D721Med (cell line): ENCODE results near the gene COLEC12.

Source experiments
- DNase-seq: peaks from one replicate; pipeline ENCODE4 v3.0.0; 2011; ENCODE audit warnings: low spot score; ENCODE audit not compliant: insufficient read length
- FAIRE-seq: peaks from 2 replicates; lab custom pipeline; 2011; peaks lifted over from hg19 to GRCh38; lab: Jason Lieb, UNC
- TF ChIP-seq, protein P1 (sequence below): IDR thresholded peaks from 2 replicates; pipeline ENCODE4 v1.5.1; 2012; ENCODE audit warnings: mild to moderate bottlenecking, control low read depth; ENCODE audit not compliant: insufficient read depth; ENCODE audit errors: missing control alignments

Gene COLEC12

GRCh38 chr18:383135-383534, 117.4 kb downstream of the COLEC12 start:
- DNase-seq (no peak), FAIRE-seq (peak; percentile 38)
- TF ChIP-seq, protein P1, sequence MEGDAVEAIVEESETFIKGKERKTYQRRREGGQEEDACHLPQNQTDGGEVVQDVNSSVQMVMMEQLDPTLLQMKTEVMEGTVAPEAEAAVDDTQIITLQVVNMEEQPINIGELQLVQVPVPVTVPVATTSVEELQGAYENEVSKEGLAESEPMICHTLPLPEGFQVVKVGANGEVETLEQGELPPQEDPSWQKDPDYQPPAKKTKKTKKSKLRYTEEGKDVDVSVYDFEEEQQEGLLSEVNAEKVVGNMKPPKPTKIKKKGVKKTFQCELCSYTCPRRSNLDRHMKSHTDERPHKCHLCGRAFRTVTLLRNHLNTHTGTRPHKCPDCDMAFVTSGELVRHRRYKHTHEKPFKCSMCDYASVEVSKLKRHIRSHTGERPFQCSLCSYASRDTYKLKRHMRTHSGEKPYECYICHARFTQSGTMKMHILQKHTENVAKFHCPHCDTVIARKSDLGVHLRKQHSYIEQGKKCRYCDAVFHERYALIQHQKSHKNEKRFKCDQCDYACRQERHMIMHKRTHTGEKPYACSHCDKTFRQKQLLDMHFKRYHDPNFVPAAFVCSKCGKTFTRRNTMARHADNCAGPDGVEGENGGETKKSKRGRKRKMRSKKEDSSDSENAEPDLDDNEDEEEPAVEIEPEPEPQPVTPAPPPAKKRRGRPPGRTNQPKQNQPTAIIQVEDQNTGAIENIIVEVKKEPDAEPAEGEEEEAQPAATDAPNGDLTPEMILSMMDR: no peak

- TF ChIP-seq, protein P1: no peak
- FAIRE-seq (peak; percentile 64), DNase-seq (no peak)
Measured at GRCh38 chr18:382423-382984, 118.0 kb downstream of the COLEC12 start.

- DNase-seq: no peak
- TF ChIP-seq, protein P1: no peak
- no peak for FAIRE-seq
Measured at GRCh38 chr18:379681-380330, 120.7 kb downstream of the COLEC12 start.

DNA sequence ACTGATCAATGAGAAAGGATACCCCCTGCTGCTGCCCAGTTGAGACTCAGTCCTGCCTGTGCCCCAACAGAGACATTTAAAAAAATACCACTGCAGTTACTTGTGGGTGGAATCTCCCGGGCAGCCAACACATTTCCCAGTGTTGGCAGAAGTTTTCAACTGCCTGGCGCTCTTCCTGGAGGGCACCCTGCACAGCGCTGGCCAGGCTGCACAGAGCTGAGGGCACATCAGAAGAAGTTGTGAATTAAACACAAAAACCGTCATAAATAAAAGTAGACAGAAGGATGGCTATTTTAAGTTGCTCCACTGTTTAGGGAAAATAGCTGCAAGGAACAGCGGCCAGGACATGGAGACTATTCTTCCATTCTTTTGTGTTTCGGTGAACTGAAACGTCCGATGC, 122.4 kb downstream of the COLEC12 start:
- DNase-seq (no peak), FAIRE-seq (no peak)
- TF ChIP-seq, protein P1: no peak

DNA sequence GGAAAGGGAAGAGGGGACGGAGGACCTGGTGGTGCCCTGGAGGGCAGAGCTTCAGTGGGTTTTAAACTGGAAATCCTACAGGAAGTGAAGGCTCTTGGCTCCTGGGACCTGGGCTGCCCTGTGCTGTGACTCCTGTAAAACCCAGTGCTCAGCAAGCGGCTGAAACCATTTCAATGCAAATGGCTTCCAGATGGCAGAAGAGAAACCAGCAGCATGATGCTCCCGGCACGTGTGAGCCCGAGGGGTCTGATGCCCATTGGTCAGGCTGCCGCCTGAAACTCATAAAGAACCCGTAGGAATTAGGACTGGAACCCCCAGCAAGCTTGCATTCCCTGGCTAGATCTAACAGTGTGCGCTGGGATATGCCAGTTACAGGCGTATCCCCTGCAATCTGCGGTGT, 123.4 kb downstream of the COLEC12 start:
- TF ChIP-seq, protein P1: no peak
- no peak for FAIRE-seq
- DNase-seq: no peak

GRCh38 chr18:376311-376710, 124.2 kb downstream of the COLEC12 start:
- no peak for DNase-seq
- no peak for FAIRE-seq
- TF ChIP-seq, protein P1: no peak

DNA sequence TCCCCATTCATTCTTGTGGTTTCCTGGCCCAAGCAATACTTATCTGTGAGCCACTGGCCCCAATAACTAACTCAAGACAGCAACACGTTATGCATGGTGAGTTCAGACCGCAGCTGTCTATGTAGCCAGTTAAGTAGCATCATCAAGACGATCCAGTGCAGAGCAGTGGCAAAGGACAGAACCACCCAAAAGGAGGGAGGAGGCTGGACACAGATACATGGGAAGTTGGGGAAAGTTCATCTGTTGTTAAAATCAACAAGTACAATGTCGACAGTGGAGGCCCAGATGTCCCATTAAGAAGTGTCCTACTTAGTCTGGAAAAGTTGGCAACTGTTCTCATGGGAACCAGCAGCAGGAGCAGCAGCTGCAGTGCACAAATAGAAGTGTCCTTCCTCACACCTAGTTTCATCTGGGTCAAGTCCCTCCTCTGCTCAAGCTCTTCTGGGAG, 125.8 kb downstream of the COLEC12 start:
- TF ChIP-seq, protein P1: no peak
- no peak for FAIRE-seq
- DNase-seq: no peak
